Stimulated activated CD8-positive, alpha-beta memory T cell treated with anti-CD3 and anti-CD28 coated beads, Interleukin-12 subunit alpha, Interleukin-12 subunit beta, amount 100 ng/mL, for 4 hours (primary cell): ENCODE results near the gene LLGL2.
"Not testable (repeated sequence)": the region's sequence is repeated elsewhere in the genome, so short reads cannot be mapped to it uniquely, and the experiment has no call there.

Source experiments
- DNase-seq: peaks from one replicate; pipeline ENCODE4 v3.0.0-alpha.2; 2020; ENCODE audit warnings: low read depth

Gene LLGL2

DNA sequence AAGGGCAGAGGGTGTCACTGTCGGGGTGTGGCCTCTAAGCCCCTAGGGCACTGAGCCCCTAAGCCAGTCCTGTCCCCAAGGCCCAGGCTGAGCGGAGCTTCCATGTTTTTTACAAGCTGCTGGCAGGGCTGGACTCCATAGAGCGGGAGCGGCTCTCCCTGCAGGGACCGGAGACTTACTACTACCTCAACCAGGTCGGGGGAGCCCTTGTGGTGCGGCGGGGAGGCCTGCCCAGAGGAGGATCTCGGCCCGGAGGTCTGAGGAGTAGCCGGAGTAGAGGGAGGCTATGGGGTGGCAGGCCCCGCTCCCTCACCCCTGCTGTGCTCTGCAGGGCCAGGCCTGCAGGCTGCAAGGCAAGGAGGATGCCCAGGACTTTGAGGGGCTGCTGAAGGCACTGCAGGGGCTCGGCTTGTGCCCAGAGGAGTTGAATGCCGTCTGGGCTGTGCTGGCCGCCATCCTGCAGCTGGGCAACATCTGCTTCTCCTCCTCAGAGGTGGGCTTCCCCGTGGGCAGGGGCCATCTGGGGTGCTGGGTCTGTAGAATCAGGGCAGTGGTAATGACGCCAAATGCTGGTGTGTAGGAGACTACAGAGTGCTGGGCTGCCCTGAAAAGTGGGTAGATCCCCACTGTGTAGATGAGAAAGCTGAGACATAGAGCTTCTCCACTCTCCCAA lies 67.0 kb downstream of the LLGL2 start:
- DNase-seq: no peak

- DNase-seq: not testable (repeated sequence)
Observed at GRCh38 chr17:75593430-75593829, 67.9 kb downstream of the LLGL2 start.

GRCh38 chr17:75594499-75595283 lies 69.2 kb downstream of the LLGL2 start:
- DNase-seq: no peak

- no peak for DNase-seq
Observed at GRCh38 chr17:75595284-75595919, 69.9 kb downstream of the LLGL2 start.

- DNase-seq: no peak
Observed at GRCh38 chr17:75595920-75596313, 70.4 kb downstream of the LLGL2 start.

- no peak for DNase-seq
Observed at GRCh38 chr17:75596320-75597087, 71.0 kb downstream of the LLGL2 start.

DNA sequence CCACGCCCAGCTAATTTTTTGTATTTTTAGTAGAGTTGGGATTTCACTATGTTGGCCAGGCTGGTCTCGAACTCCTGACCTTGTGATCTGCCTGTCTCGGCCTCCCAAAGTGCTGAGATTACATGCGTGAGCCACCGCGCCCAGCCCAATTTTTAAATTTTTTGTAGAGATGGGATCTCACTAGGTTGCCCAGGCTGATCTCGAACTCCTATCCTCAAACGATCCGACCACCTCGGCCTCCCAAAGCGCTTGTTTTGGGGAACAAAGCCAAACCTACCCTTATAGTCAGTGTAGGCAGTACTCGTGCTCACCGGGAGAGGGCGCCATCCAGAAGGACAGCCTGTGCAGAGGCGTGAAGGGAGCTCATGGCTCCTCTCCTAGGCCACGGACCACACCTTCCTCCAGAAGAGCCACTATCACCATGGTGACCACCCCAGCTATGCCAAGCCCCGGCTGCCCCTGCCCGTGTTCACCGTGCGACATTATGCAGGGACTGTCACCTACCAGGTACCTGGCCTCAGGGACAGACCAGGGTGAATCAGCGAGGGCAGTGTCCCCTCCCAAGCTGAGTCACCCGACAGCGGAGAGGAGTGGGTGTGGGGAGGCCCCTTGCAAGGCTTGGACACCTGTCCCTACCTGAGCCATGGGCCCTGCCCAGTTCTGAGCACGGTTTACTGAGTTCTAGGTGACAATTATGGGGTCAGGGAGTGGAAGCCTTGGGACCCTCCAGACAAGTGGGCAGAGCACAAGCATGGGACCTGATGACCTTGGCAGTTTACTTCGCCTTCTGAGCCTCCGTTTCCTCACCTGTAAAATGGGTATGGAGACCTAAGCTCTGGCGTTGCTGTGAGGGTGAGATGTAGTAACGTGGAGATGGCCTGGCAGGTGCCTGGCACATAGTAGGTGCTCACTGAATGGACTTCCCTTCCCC lies 75.8 kb downstream of the LLGL2 start:
- DNase-seq: no peak

DNA sequence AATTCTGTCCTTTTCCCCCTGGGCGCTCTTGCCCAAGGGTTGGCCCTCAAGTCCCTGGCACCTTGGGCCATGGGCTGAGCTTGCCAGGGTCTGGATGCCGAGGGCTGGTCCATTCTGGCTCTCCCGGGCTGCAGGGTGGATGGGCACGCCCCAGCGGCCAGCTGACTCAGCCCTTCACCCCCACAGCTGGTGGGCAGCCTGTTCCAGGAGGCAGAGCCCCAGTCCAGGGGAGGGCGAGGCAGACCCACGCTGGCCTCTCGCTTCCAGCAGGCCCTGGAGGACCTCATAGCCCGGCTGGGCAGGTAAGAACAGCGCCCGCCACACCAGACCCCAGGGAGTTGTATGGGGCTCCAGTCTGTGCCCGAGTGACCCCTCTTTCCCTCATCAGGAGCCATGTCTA lies 77.1 kb downstream of the LLGL2 start:
- no peak for DNase-seq

DNA sequence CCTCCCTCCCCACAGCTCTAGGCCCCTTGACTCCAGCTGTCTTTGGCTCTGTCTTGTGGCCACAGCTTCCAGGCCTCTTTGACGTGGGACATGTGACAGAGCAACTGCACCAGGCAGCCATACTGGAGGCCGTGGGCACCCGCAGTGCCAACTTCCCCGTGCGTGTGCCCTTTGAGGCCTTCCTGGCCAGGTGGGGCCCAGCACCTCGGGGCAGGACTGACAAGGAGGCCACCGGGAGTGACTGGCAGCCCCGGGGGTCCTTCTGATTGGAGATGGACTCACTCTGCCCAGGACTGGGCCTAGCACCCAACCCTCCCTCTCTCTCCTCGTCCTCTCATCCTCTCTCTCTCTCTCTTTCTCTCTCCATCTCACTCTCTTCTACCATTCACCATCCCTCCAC lies 77.6 kb downstream of the LLGL2 start:
- DNase-seq: no peak

DNA sequence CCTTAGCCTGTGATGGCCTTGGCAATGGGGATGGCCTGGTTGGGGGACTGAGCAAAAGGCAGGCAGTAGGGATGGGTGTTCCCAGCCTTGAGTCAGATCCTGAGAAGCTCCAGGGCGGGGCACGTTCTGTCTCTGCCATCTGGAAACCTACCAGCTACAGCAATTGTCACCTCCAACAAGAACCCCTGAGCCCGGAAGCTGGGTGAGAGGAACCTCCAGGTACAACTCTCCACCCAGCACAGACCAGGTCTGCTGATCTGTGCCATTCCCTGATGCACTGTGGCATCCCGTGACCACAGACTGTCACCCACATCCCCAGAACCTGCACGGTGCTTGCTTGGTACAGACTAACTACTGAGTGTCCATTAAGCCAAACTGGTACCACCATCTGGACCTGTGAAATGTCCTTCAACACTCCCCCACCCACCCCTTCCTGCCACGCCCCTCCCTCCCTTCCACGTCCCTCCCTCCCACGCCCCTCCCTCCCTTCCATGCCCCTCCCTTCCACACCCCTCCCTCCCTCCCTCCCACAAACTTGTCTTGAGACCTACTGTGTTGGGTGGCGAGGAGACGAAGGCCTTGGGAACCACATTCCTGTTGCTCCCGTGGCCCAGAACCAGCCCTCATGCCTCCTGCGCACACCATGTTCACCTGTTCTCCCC lies 78.7 kb downstream of the LLGL2 start:
- no peak for DNase-seq

DNA sequence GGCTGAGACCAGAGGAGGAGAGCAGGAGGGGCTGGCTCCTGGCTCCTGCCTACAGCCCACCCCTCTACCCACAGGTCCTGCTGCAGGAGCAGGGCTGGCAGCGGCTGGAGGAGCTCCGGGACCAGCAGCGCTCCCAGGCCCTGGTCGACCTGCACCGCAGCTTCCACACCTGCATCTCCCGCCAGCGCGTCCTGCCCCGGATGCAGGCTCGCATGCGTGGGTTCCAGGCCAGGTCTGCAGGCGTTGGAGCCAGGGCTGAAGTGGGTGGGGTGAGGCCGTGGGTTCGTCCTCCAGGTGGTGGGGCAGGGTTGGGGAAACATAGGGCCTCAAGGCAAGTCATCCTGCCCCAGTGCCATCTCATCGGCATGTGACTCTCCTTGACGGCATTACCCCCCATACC lies 80.3 kb downstream of the LLGL2 start:
- DNase-seq: no peak

- no peak for DNase-seq
Observed at GRCh38 chr17:75607086-75607485, 81.6 kb downstream of the LLGL2 start.

DNA sequence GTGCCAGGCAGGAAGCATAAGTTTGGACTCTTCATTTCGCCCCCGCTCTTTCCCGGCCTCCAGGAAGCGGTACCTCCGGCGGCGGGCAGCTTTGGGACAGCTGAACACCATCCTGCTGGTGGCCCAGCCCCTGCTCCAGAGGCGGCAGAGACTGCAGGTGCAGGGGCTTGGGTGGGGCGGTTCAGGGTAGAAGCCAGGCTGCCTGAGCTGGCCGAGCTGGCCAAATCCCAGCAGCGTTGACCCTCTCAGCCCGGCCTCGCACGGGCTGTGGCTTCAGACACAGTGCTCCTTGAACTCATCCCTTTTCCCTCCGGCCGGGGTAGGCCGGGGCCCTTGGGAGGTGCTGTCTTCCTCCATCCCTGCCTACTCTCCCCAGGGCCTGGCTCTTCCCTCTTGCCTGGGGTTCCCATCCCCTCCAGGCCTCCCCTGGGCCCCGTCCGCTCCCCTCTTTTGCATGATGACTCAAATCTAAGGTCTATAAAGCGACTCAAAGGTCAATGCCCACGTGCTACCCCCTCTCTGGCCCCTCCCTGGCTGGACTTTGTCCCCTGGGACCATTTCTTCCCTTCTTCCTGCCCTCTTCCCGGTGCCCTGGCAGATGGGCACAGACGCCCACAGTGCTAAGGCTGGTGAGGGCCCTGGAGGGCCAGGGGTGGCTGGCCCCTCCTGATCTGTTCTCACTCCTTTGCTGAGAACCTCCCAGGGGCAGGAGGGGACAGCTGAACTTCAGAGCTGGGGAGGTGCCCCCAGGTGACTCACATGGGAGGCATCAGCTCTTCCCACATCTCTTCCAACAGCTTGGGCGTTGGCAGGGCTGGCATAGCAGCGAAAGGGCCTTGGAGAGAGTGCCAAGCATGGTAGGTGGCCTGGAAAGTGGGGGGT lies 84.8 kb downstream of the LLGL2 start:
- DNase-seq: no peak

DNA sequence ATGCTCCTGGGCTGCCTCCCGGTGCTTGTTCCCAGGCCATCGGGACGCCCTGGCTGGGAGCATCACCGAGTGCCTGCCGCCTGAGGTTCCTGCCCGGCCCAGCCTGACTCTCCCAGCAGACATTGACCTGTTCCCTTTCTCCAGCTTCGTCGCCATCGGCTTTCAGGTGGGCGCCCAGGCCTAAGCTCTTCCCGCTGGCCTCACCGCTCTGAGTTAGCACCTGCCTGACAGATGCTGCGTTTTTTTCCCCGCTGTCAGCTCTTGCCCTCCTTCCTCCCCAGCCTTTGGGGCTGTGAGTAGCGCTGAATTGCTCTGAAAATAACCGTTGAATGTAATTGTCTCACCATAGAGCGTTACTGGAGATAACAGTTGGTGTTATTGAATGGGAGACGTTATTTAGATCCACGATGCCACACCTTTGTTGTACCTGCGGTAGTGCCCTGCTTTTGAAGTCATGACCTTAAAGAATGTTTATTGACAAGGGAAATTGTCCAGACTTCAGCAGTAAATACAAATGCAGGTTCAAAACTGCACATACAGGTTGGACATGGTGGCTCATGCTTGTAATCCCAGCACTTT lies 86.4 kb downstream of the LLGL2 start:
- no peak for DNase-seq

GRCh38 chr17:75612906-75613626 lies 87.6 kb downstream of the LLGL2 start:
- no peak for DNase-seq

- no peak for DNase-seq
Observed at GRCh38 chr17:75614006-75614405, 88.5 kb downstream of the LLGL2 start.

DNA sequence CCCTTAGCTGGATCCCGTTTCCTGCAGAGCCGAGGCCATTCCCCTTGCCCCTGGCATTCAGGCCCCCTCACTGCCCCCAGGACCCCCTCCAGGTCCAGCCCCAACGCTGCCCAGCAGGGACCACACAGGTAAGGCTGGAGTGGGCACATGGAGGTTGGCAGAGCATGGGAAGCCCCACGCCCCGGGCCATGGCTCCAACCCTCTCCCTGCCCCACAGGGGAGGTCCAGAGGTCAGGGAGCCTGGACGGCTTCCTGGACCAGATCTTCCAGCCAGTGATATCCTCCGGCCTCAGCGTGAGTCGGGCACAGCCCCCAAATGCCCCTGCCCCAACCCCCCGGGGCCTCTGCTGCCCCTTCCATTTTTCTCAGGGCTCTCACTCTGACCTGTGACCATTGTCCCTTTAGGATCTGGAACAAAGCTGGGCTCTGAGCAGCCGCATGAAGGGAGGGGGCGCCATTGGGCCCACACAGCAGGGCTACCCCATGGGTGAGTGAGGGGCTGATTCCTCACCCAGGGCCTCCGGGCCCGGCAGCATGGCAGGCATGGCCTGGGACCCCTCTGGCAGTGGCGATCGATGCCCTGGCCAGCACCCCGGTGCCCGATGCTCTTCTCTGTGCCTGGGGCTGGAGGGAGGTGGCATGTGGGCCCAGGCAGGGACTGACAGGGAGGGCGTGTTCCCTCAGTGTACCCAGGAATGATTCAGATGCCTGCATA lies 89.2 kb downstream of the LLGL2 start:
- DNase-seq: no peak

DNA sequence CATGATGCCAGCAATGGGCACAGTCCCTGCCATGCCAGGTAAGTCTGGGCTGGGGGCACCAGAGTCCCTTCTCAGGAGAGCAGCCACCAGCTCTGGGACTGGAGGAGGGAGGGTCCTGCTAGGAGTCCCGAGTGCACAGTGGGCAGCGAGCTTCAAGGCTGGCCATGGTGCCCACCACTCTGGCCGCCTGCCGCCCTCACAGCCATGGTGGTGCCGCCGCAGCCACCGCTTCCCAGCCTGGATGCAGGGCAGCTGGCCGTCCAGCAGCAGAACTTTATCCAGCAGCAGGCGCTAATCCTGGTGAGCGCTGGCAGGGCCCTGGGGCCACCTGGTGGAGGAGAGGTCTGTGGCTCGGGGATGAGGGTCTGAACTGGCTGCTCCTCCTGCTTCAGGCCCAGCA lies 89.8 kb downstream of the LLGL2 start:
- no peak for DNase-seq
